ENCODE data around the gene BTNL9.
"Not testable (repeated sequence)": the region's sequence is repeated elsewhere in the genome, so short reads cannot be mapped to it uniquely, and the experiment has no call there.

Gene BTNL9

DNA sequence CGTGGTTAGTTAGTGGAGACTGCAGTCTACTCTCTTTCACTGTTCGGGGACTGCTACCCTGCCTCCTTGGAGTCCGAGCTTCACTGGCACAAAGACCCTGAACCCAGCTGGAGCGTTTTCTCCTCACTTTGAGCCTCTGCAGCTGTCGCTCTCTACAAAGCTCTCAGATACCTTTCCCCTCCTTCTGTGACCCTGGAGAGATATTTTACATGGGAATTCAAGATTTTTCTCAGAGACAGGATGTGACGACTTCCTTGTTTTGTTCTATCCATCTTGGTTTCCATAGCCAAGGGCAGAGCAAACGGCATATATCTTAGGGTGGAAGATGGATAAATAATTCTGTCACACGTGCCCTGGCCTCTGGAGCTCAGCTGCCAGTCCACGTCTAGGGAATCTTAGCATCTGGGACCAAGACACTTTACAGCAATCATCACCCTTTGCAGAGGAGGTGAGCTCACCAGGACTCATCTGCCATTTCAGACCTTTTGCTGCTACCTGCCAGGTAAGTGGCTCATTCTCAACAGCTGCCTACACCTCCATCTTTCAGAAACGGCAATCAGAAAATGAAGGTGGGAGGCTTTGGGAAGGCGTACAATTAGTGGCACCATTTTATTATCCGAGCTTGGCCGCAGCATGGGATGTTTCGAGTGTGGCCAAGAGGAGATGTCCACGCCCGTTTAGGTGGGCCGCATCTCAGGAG, at the start of gene BTNL9:
BTNL9 (plus strand) TSS at position 336 of the 700 bp plus-strand sequence. CDS start 5,224 bp downstream, outside the sequence.
- in situ Hi-C loops (cut with HindIII; ENCODE audit: low pct_unique_long_range_greater_than_20kb, low sequenced_read_pairs), result no loop called here
- no peak for DNase-seq (ENCODE audit: low read depth in 1 of 2, low spot score in 1 of 2)
- no peak for TF ChIP-seq JUND (IDR thresholded peaks at IDR 0.05; ENCODE audit: low read depth)

- in situ Hi-C loops (cut with HindIII; ENCODE audit: low pct_unique_long_range_greater_than_20kb, low sequenced_read_pairs), result no loop called here
- TF ChIP-seq JUND (IDR thresholded peaks at IDR 0.05; ENCODE audit: low read depth), result no peak
- no peak for DNase-seq (ENCODE audit: low read depth in 1 of 2, low spot score in 1 of 2)
Measured at GRCh38 chr5:180990882-180991242, 49.2 kb upstream of the BTNL9 start.

- DNase-seq (ENCODE audit: low read depth in 1 of 2, low spot score in 1 of 2), result no peak
- no peak for TF ChIP-seq JUND (IDR thresholded peaks at IDR 0.05; ENCODE audit: low read depth)
- in situ Hi-C loops (cut with HindIII; ENCODE audit: low pct_unique_long_range_greater_than_20kb, low sequenced_read_pairs), result no loop called here
Measured at GRCh38 chr5:181001947-181002346, 38.1 kb upstream of the BTNL9 start.

DNA sequence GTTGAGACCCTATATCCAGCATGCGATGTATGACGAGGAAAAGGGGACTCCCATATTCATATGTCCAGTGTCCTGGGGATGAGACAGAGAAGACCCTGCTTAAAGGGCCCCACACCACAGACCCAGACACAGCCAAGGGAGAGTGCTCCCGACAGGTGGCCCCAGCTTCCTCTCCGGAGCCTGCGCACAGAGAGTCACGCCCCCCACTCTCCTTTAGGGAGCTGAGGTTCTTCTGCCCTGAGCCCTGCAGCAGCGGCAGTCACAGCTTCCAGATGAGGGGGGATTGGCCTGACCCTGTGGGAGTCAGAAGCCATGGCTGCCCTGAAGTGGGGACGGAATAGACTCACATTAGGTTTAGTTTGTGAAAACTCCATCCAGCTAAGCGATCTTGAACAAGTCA, 34.3 kb upstream of the BTNL9 start:
- TF ChIP-seq JUND (IDR thresholded peaks at IDR 0.05; ENCODE audit: low read depth), result no peak
- DNase-seq (ENCODE audit: low read depth in 1 of 2, low spot score in 1 of 2), result no peak
- in situ Hi-C loops (cut with HindIII; ENCODE audit: low pct_unique_long_range_greater_than_20kb, low sequenced_read_pairs), result no loop called here

- in situ Hi-C loops (cut with HindIII; ENCODE audit: low pct_unique_long_range_greater_than_20kb, low sequenced_read_pairs), result no loop called here
- DNase-seq (ENCODE audit: low read depth in 1 of 2, low spot score in 1 of 2), result no peak
- no peak for TF ChIP-seq JUND (IDR thresholded peaks at IDR 0.05; ENCODE audit: low read depth)
Measured at GRCh38 chr5:181008136-181008535, 31.9 kb upstream of the BTNL9 start.

GRCh38 chr5:181010018-181010417, 30.0 kb upstream of the BTNL9 start:
- in situ Hi-C loops (cut with HindIII; ENCODE audit: low pct_unique_long_range_greater_than_20kb, low sequenced_read_pairs); DNase-seq (ENCODE audit: low read depth in 1 of 2, low spot score in 1 of 2): not testable (repeated sequence)

- in situ Hi-C loops (cut with HindIII; ENCODE audit: low pct_unique_long_range_greater_than_20kb, low sequenced_read_pairs); DNase-seq (ENCODE audit: low read depth in 1 of 2, low spot score in 1 of 2): not testable (repeated sequence)
Measured at GRCh38 chr5:181014654-181015053, 25.4 kb upstream of the BTNL9 start.

DNA sequence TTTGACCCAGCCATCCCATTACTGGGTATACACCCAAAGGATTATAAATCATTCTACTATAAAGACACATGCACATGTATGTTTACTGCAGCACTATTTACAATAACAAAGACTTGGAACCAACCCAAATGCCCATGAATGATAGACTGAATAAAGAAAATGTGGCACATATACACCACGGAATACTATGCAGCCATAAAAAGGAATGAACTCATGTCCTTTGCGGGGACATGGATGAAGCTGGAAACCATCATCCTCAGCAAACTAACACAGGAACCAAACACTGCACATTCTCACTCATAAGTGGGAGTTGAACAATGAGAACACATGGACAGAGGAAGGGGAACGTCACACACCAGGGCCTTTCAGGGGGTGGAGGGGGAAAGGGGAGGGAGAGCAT, 22.6 kb upstream of the BTNL9 start:
- DNase-seq (ENCODE audit: low read depth in 1 of 2, low spot score in 1 of 2); in situ Hi-C loops (cut with HindIII; ENCODE audit: low pct_unique_long_range_greater_than_20kb, low sequenced_read_pairs): not testable (repeated sequence)

GRCh38 chr5:181020688-181021087, 19.4 kb upstream of the BTNL9 start:
- TF ChIP-seq JUND (IDR thresholded peaks at IDR 0.05; ENCODE audit: low read depth), result no peak
- in situ Hi-C loops (cut with HindIII; ENCODE audit: low pct_unique_long_range_greater_than_20kb, low sequenced_read_pairs), result no loop called here
- no peak for DNase-seq (ENCODE audit: low read depth in 1 of 2, low spot score in 1 of 2)

DNA sequence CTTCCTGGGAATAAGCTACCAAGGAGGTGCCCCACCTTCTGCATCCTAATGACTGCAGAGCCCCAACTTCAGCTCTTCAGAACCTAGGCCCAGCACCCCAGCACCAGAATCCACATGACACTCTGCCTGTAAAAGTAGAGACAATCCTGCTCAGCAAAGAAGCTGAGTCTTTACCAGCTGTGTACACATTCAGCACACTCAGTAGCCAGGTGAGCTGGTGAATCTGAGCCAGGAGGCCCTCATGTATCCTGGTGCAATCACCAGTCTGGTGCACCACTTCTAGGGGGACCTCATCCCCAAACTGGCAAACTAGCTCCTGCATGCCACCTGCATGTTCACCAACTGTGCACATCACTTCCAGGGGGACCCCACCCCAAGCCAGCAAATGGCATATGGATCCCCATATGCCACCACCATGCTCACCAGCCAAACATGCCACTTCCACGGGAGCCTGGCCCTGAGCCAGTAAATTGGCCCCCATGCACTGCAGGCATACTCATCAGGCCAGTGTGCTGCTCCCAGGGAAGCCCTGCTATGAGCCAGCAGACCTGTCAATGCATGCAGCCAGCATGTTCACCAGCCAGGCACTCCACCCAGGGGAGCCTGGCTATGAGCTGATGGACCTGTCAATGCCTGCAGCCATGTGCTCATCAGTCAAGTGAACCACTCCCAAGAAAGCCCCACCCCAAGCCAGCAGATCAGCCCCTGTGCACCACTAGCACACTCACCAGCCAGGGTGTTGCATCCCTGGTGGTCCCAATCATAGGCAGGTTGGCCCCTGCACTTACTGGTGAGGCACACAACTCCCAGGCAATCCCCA, 15.6 kb upstream of the BTNL9 start:
- no peak for TF ChIP-seq JUND (IDR thresholded peaks at IDR 0.05; ENCODE audit: low read depth)
- in situ Hi-C loops (cut with HindIII; ENCODE audit: low pct_unique_long_range_greater_than_20kb, low sequenced_read_pairs), result no loop called here
- DNase-seq (ENCODE audit: low read depth in 1 of 2, low spot score in 1 of 2), result no peak

GRCh38 chr5:181027452-181028031, 12.5 kb upstream of the BTNL9 start:
- DNase-seq (ENCODE audit: low read depth in 1 of 2, low spot score in 1 of 2), result no peak
- in situ Hi-C loops (cut with HindIII; ENCODE audit: low pct_unique_long_range_greater_than_20kb, low sequenced_read_pairs), result no loop called here
- TF ChIP-seq JUND (IDR thresholded peaks at IDR 0.05; ENCODE audit: low read depth), result no peak

DNA sequence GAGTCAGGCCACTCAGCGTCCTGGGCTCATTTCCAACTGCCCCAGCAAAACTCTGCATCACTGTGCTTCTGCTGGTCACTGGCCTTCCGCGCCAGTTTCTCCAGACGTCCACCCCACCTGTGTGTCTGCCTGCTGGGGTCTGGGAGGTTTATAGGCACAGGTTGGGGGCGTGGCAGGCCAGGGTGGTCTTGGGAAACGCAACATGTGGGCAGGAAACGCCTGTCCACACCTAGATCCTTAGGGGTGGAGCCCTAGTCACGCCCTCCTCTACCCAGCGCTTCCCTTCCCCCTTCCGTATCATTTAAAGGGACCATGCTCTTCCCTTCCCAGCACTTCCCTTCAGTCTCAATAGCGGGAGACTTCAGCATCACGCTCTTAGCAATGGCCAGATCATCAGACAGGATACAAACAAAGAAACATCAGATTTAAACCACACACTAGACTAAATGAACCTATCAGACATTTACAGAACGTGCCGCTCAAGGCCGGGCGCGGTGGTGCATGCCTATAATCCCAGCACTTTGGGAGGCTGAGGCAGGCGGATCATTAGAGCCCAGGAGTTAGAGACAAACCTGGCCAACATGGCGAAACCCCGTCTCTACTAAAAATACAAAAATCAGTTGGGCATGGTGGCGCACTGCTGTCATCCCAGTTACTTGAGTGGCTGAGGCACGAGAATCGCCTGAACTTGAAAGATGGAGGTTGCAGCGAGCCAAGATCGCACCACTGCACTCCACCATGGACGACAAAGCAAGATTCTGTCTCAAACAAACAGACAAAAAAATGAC, 11.8 kb upstream of the BTNL9 start:
- DNase-seq (ENCODE audit: low read depth in 1 of 2, low spot score in 1 of 2), result no peak
- no peak for TF ChIP-seq JUND (IDR thresholded peaks at IDR 0.05; ENCODE audit: low read depth)
- in situ Hi-C loops (cut with HindIII; ENCODE audit: low pct_unique_long_range_greater_than_20kb, low sequenced_read_pairs), result no loop called here
